ENCODE data around the gene KCNK17. TPM values are rescaled to one million over a fixed set of nuclear protein-coding genes. Genes with fewer than 3 reads are reported as not detected.

Gene KCNK17
- polyA plus RNA-seq, 10 donors = 0.14 to 2.8 (median 0.46) TPM

DNA sequence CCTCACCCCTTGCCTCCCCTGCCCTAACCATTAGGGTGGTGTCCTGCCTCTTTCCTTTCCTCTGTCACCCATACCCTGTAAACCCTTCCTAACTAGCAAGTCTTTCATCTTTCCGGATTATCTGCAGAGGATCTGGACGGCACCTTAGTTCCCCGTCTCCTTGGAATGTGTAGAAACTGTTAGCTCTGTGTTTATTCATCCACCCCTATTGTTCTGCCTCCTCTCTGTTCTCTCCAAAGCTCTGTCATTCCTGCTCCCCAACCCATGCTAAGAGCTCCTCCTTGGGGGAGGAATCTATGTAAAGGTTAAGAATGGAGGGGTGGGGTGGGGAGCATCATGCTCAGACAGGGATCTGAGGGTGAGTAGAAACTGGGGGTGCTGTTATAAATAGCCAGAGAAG, 45.5 kb downstream of the KCNK17 start:
- DNase-seq = no peak

DNA sequence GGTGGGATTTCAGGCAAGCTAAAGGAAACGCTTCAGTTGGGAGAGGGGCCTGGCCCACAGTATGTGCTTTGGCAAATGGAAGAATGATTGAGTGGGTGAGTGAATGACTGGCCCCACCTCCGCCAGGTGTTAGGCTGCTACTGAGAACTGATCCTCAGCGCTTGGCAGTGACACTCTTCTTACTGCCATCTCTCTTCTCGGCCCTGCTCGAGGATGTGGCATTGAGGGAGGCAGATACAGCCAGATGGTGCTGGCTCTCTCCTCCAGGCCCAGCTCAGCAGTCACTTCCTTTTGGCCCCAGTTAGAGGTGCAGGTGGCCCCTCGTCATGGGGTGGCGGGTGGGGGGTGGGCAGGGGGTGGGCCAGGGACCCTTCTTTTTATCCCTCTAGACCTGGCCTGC, 46.0 kb downstream of the KCNK17 start:
- DNase-seq = no peak

DNA sequence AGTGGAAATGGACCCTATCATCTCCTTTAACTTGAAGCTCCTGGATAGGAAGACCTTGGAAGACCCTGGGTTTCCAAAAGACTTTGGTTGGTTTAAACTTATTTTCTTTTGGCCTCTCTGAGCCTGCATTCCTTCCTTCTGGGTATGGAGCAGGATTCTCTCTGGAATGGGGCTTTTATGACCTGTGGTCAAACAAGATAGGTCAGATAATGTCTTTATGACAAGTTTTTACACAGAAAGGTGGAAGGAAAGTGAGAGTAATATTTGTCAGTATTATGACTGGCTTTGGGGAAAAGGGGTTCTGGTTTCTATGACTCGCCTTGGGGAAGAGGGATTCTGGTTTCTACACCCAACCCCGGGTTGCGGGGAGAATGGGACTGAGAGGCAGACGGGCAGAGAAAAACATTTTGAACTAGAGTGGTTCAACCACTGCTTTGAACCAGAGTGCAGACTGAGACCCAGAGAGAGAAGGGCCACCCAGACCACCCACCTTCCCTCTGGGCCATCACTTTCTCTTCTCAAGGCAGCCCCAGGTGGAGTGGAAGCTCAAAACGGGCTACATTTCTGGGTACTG, 47.4 kb downstream of the KCNK17 start:
- DNase-seq = no peak

DNA sequence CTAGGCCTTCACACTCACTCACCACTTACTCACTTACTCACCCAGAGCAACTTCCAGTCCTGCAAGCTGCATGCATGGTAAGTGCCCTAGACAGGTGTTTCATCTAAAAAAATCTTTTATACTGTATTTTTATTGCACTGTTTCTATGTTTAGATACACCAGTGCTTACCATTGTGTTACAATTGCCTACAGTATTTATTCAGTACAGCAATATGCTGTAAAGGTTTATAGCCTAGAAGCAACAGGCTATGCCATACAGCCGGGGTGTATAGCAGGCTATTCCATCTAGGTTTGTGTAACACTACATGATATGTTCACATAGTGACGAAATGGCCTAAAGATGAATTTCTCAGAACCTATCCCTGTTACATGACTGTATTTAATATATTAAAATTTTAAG, 47.8 kb downstream of the KCNK17 start:
- DNase-seq = no peak

DNA sequence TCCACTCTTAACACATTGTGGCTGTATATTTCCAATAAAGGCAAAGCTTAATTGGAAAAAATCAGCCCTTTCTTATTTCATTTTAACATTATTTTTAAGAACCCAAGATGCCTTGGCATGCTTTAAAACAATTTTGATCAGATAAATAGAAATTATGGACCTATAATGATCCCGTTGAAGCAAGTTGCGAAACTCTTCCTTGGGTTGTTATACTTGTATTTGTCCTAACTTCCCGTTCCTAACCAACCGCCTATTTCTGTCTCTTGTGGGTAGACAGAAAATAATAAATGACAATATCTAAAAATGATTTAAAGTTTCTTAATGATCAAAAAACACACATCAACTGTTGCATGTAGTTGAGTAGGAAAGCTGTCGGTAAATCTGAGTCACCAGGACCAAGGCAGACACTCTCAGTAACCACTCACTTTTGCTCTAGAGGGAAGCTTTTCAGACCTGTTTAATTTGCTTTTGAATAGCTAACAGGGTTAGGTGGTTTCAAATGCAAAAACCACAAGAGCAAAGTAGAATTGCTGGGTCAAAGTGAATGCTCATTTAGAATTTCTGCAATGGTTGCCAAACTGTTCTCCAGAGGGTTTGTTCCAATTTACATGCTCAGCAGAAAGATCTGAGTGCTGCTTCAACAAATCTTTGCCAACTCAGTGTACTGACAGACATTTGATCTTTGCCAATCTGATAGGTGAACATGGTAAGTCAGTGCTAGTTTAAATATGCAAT, 50.7 kb downstream of the KCNK17 start:
- DNase-seq = no peak

DNA sequence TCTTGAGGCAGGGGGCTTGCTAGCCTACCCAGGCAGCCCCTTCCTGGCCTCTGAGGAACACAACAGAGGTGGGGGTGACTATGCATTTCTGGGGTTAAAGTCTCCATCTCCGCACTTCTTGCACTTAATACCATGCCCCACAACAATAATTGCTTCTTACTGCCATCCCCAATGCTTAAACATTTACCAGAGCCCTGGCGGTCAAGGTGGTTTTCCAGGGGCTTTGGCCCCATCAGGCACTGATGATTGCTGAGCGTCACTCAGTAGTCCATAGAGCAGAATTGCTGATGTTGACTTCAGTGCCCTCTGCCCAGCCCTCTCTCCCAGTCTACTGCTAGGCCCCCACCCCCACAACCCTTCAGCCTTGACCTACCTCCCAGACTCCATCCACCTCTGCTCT, 52.5 kb downstream of the KCNK17 start:
- DNase-seq = no peak

DNA sequence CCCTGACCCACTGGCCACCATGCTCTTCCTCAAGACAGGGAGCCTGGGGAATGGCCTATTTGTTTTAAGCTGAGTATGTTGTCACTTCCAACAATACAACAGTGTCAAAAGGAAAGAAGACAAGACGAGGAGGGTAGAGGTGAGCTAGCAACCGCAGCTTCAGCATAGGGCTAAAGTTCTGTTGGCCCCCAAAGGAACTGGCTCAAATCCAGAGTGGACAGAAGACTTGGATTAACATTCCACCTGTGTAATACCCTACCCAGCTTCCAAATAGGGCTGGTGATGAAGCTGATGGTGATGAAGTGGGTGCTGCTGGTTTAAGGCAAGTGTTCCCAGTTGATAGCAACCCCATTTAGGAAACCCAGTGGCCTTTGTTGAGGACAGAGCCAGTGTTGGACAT, 53.3 kb downstream of the KCNK17 start:
- DNase-seq = no peak

DNA sequence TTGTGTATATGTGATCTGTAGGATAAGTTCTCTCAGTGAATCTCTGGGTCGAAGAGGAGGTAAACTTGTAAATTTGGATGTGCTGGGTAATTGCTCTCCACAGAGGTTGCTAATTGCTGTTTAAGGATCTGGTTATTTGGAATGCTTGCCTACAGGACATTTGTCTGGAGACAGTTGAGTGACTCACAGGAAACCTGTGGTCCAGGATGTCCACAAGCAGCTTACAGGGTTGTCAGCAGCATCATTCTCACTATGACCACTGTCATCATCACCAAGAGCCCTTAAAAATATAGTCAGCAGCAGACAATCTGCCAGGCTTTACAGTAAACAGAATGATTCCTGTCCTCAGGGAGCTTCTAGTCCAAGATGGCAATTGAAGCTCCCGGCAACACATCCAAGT, 53.8 kb downstream of the KCNK17 start:
- DNase-seq = no peak

DNA sequence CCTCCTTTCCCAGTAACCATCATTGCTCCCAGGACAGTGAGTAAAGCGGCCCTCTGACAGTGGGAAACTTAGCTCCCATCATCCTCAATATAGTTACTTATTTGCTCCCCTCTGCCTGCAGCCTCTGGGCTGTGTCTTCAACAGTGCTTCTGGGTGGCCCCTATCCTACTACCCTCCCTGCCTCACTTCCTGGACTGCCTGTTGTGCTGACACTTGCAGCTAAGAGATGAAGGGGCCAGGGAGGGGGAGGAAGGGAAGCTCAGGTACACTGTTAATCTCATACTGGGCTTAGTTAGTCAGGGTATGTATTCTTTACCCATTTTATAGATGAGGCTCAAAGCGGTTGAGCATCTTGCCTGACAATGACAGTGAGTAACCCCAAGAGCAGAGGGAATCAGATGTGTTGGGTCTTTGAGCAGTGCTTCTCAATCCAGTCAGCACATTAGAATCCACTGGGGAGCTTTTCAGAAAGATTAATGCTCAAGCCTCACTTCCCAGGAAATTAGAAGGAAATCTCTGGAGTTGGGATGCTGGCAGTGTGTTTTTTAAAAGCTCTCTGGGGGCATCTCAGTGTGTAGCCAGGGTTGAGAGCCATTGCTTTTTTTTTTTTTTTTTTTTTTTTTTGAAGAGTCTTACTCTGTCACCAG, 57.8 kb downstream of the KCNK17 start:
- DNase-seq = no peak

DNA sequence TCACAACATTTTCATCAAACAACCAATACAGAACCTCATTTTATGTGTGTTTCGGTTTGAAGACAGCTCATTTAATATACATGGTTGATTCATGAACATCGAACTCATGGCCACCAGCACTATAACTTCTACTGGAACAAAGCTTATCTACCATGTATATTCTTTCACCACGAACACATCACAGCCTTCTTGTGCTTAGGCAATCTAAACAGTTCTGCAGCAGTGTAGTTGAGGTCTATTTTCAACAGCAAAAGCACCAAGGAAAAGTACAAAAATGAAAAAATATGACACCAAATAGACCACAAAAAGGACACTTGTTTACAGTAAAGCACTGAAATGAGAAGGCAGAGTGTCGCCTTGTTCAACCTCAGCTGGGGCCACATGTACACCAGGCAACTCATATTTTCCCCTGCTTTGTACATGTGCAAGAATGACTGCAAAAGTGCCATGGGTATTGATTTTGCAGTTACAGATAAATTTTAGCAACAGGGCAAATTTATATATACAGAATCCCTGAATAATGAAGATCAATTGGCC, 59.2 kb downstream of the KCNK17 start:
- DNase-seq = no peak

DNA sequence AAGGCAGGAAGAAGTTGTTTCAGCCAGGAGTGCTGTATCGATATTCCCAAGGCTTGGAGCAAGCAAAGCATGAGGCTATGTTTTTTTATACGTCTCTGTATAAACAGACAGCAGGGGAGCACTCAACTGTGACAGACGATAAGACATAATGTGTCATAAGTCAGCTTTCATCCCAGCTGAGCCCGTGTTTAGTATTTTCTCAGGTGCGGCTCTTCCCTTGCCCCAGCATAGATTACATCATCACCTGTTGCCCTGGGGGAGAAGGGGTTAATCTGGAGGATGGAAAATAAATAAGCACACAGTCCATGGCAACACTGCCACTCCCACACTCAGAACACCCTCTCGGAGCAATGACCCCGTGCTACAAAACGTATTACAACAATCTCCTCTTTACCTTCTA, 62.8 kb downstream of the KCNK17 start:
- DNase-seq = no peak

DNA sequence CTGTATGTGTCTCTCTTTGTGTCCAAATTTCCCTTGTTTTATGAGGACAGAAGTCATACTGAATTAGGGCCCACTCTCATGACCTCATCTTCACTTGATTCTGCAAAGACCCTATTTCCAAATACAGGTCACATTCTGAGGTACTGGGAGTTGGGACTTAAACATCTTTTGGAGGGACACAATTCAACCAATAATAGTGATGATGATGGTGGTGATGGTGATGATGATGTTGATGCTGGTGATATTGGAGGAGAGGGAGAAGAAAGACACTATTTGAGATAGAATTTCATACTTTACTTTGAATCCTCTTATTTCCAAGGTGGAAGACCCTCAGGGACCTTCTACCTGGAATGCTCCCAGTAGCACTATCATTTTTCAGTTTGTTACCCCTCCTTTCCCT, 63.7 kb downstream of the KCNK17 start:
- DNase-seq = no peak

DNA sequence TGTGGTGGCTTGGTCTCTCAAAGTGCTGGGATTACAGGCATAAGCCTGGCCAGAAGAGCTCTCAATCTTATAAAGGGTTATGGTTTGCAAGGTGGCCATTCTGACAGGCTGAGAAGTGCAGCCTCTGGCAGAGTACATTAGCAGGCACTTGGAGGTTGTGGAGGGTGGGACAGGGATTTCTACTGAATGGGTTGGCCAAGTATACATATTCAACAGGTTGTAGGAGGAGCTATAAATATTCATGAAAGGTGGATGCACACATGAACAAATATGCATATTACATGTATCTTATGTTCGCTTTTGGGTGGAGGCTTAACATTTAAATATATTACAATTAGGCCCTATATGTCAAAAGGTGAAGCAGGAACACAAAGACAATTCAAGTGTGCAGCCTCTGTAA, 64.9 kb downstream of the KCNK17 start:
- DNase-seq = no peak

Other genes starting within 250 kb of the KCNK17 start
- gene SAYSD1, start 199.2 kb downstream of the KCNK17 start, polyA plus RNA-seq (ENCODE audit: insufficient read length in 10 of 10) = 10 to 100 TPM in 9 of 10 donors, 1 to 10 TPM in 1; 9.8 to 15.7 (median 12.1) TPM
- 1 to 10 TPM; 1.1 to 2.0 (median 1.4) TPM for gene KCNK5, start 84.9 kb downstream of the KCNK17 start, polyA plus RNA-seq (ENCODE audit: insufficient read length in 10 of 10)
- not detected for gene KCNK16, start 8.3 kb upstream of the KCNK17 start, polyA plus RNA-seq (ENCODE audit: insufficient read length in 10 of 10)